Right ventricle myocardium inferior (tissue), 1 donor: ENCODE data around the gene LRRC75A. TPM values are rescaled to one million over a fixed set of nuclear protein-coding genes. Genes with fewer than 3 reads are reported as not detected.
"Not testable (repeated sequence)": the region's sequence is repeated elsewhere in the genome, so short reads cannot be mapped to it uniquely, and the experiment has no call there.

Experiments
- ATAC-seq: fragments of 200-7000 bp; cut with Tn5 transposase; one replicate; pipeline ENCODE4 v1.9.1; 2020; ENCODE audit warnings: mild to moderate bottlenecking, moderate library complexity
- DNase-seq: peaks from one replicate; pipeline ENCODE4 v3.0.0; 2021; ENCODE audit errors: missing footprints
- intact Hi-C: fragments of 100-400 bp; cut with DNase I; formaldehyde crosslinking; loops from one replicate; pipeline ENCODE4 v1.11.0; 2022
- long read RNA-seq: library from polyadenylated mRNA; unstranded; transcript quantifications from one replicate; pipeline ENCODE4 v2.0.0, GENCODE V29; 2021
- total RNA-seq: library from RNA; stranded (reverse); fragmentation: NEBNext Ultra II Directional; extraction: Animal tissue kit (Norgen Biotek cat#: 25700); gene quantifications from one replicate; pipeline ENCODE4 v1.2.1, GENCODE V29; 2021
- donor health status: DM: no; HTN: yes; CAD: no; lungs with severe emphysema.

Gene LRRC75A
- 1.1 TPM for total RNA-seq
- long read RNA-seq, partial matches to known transcripts, result 0 of 2 reads
- long read RNA-seq, other reads (novel, unspliced or antisense), result 2 of 2 reads

- peak; percentile 85 for ATAC-seq
- peak; percentile 76 for DNase-seq
- intact Hi-C loops, result no loop called here
These were observed at the start of gene LRRC75A for GRCh38 chr17:16491703-16492612. LRRC75A (minus strand) TSS chr17:16492193; CDS start chr17:16491990, 203 bp downstream.

GRCh38 chr17:16537130-16537458, 45.1 kb upstream of the LRRC75A start:
- DNase-seq (no peak), ATAC-seq (no peak)
- intact Hi-C loops, result loop anchor here (2.0 to 5.0 kb wide), 3 partner anchors 52 to 455 kb away; partner anchors contain the start of gene ZNF624

- intact Hi-C loops, result no loop called here
- DNase-seq (no peak), ATAC-seq (no peak)
These were observed 42.2 kb upstream of the LRRC75A start for GRCh38 chr17:16534236-16534635.

GRCh38 chr17:16529906-16530305, 37.9 kb upstream of the LRRC75A start:
- no peak for ATAC-seq
- no peak for DNase-seq
- intact Hi-C loops, result no loop called here

GRCh38 chr17:16527298-16527697, 35.3 kb upstream of the LRRC75A start:
- DNase-seq (no peak), ATAC-seq (no peak)
- intact Hi-C loops, result no loop called here

- ATAC-seq, intact Hi-C loops, DNase-seq: not testable (repeated sequence)
These were observed 33.6 kb upstream of the LRRC75A start for GRCh38 chr17:16525556-16525955.

GRCh38 chr17:16521070-16521727, 29.2 kb upstream of the LRRC75A start:
- peak; percentile 62 for DNase-seq
- intact Hi-C loops, result loop anchor here (1.0 to 2.0 kb wide), 2 partner anchors 68 to 156 kb away; no protein-coding TSS in a partner anchor
- ATAC-seq, result peak; percentile 93

- DNase-seq, result no peak
- intact Hi-C loops, result no loop called here
- ATAC-seq, result no peak
These were observed 27.0 kb upstream of the LRRC75A start for GRCh38 chr17:16519021-16519420.

- DNase-seq, result no peak
- intact Hi-C loops, result no loop called here
- ATAC-seq, result no peak
These were observed 25.5 kb upstream of the LRRC75A start for GRCh38 chr17:16517477-16517876.

GRCh38 chr17:16516594-16517051, 24.6 kb upstream of the LRRC75A start:
- ATAC-seq, result no peak
- intact Hi-C loops, result no loop called here
- DNase-seq, result no peak

GRCh38 chr17:16515933-16516332, 23.9 kb upstream of the LRRC75A start:
- intact Hi-C loops, result no loop called here
- DNase-seq, result no peak
- no peak for ATAC-seq

- DNase-seq (no peak), ATAC-seq (no peak)
- intact Hi-C loops, result no loop called here
These were observed 21.9 kb upstream of the LRRC75A start for GRCh38 chr17:16513873-16514272.

- DNase-seq (no peak), ATAC-seq (no peak)
These were observed 20.0 kb upstream of the LRRC75A start for GRCh38 chr17:16512011-16512410.

GRCh38 chr17:16511593-16511992, 19.6 kb upstream of the LRRC75A start:
- no peak for DNase-seq
- intact Hi-C loops, result no loop called here
- ATAC-seq, result no peak

More at GRCh38 chr17:16512011-16512410, 20.0 kb upstream of the LRRC75A start:
- intact Hi-C loops, result no loop called here

- ATAC-seq (no peak), DNase-seq (no peak)
- intact Hi-C loops, result no loop called here
These were observed 16.0 kb upstream of the LRRC75A start for GRCh38 chr17:16507918-16508533.

GRCh38 chr17:16506188-16506587, 14.2 kb upstream of the LRRC75A start:
- intact Hi-C loops, result no loop called here
- no peak for ATAC-seq
- DNase-seq, result no peak

- intact Hi-C loops, result loop anchor here (5.0 kb wide), 1 partner anchor 43 kb away; no protein-coding TSS in a partner anchor
- ATAC-seq, result no peak
- DNase-seq, result no peak
These were observed 13.0 kb upstream of the LRRC75A start for GRCh38 chr17:16504984-16505383.

- DNase-seq, result no peak
- intact Hi-C loops, result no loop called here
- no peak for ATAC-seq
These were observed 5.0 kb upstream of the LRRC75A start for GRCh38 chr17:16496820-16497489.
